Fibroblast of lung (primary cell): ENCODE data around the gene AGTPBP1. TPM values are rescaled to one million over a fixed set of nuclear protein-coding genes. Genes with fewer than 3 reads are reported as not detected.

ENCODE experiments used
- DNase-seq, 2 donors: peaks; one replicate each; pipeline versions ENCODE4 v3.0.0 to v3.0.0-alpha.2; 2010; ENCODE audit warnings: low read depth in 2 of 2
- H2AFZ ChIP-seq: 2 replicates; pipeline ENCODE4 v1.5.1; 2012; ENCODE audit warnings: low read length, control low read depth, inconsistent platforms
- H3K27ac ChIP-seq: 2 replicates; pipeline ENCODE4 v1.5.1; 2011; ENCODE audit warnings: low read length, control low read depth; ENCODE audit not compliant: insufficient read depth
- H3K27me3 ChIP-seq: 2 replicates; pipeline ENCODE4 v1.5.1; 2011; ENCODE audit warnings: mild to moderate bottlenecking, low read length; ENCODE audit not compliant: control insufficient read depth, insufficient read depth
- H3K36me3 ChIP-seq: 2 replicates; pipeline ENCODE4 v1.5.1; 2011; ENCODE audit warnings: low read length; ENCODE audit not compliant: control insufficient read depth, insufficient read depth
- H3K4me1 ChIP-seq: 2 replicates; pipeline ENCODE4 v1.5.1; 2011; ENCODE audit warnings: low read length; ENCODE audit not compliant: control insufficient read depth, insufficient read depth; ENCODE audit errors: extremely low read depth
- H3K4me2 ChIP-seq: 2 replicates; pipeline ENCODE4 v1.5.1; 2011; ENCODE audit warnings: low read length, control low read depth; ENCODE audit not compliant: insufficient read depth; ENCODE audit errors: extremely low read depth
- H3K4me3 ChIP-seq, 4 experiments: fragments of 200-600 bp in 1 of 4; sonication (generic) in 1 of 4; replicated peaks in 1 of 4; 2 replicates each; pipeline ENCODE4 v1.5.1; 2011 to 2016; ENCODE audit warnings: low read length in 4 of 4, low read depth in 3 of 4, mild to moderate bottlenecking in 3 of 4, control low read depth in 2 of 4, inconsistent platforms in 1 of 4, mixed read lengths in 1 of 4; ENCODE audit not compliant: insufficient read depth in 1 of 4; ENCODE audit errors: control extremely low read depth in 1 of 4
- H3K79me2 ChIP-seq: 2 replicates; pipeline ENCODE4 v1.5.1; 2012; ENCODE audit warnings: mild to moderate bottlenecking, low read length, inconsistent platforms; ENCODE audit not compliant: control insufficient read depth, insufficient read depth
- H3K9ac ChIP-seq: 2 replicates; pipeline ENCODE4 v1.5.1; 2011; ENCODE audit warnings: mild to moderate bottlenecking, low read length, control low read depth; ENCODE audit not compliant: insufficient read depth
- H3K9me3 ChIP-seq: 2 replicates; pipeline ENCODE4 v1.5.1; 2012; ENCODE audit warnings: low read depth, low read length; ENCODE audit not compliant: control insufficient read depth, insufficient read depth
- H4K20me1 ChIP-seq: 2 replicates; pipeline ENCODE4 v1.5.1; 2011; ENCODE audit warnings: low read length; ENCODE audit not compliant: control insufficient read depth, insufficient read depth; ENCODE audit errors: extremely low read depth
- CTCF ChIP-seq, 2 donors: IDR thresholded peaks in 1 of 2; conservative IDR thresholded peaks in 1 of 2; 1 replicate in 1 of 2; 2 replicates in 1 of 2; pipeline ENCODE4 v1.5.1; 2011 to 2012; ENCODE audit warnings: low read length in 2 of 2, control low read depth in 1 of 2, inconsistent platforms in 1 of 2, low read depth in 1 of 2, mild to moderate bottlenecking in 1 of 2
- EZH2 ChIP-seq: IDR thresholded peaks from 2 replicates; pipeline ENCODE4 v1.5.1; 2012; ENCODE audit warnings: low read length, control low read depth, mild to moderate bottlenecking; ENCODE audit errors: missing control alignments
- polyA plus RNA-seq, 2 donors: library from polyadenylated mRNA; depleted of rRNA in 1 of 2; stranded (reverse) in 1 of 2; unstranded in 1 of 2; fragments of >200 nt; gene quantifications; 2 replicates each; pipeline ENCODE4 v1.2.1, GENCODE V29; 2011 to 2012; ENCODE audit warnings: missing spikeins in 1 of 2
- total RNA-seq: library from RNA; depleted of rRNA; stranded (reverse); fragments of >200 nt; gene quantifications from 2 replicates; pipeline ENCODE4 v1.2.1, GENCODE V29; 2014

AGTPBP1 gene
- total and polyA plus RNA-seq, 2 donors (not counting 1 experiment from before 2014, with no cell fraction given) = 10.6 to 10.7 TPM

GRCh38 chr9:85534340-85534739 lies 207.4 kb downstream of the AGTPBP1 start:
- Histone ChIP-seq H3K36me3 (no peaks in the 10 kb centered on the region), H3K4me2 (no peak overlapping the region), H2AFZ (no peak overlapping the region), H4K20me1 (no peaks in the 10 kb centered on the region), H3K27ac (no peak overlapping the region), H3K4me1 (no peaks in the 10 kb centered on the region), H3K27me3 (no peaks in the 10 kb centered on the region), H3K79me2 (no peaks in the 10 kb centered on the region), H3K9me3 (no peaks in the 10 kb centered on the region), H3K9ac (no peak overlapping the region), H3K4me3 (no peak overlapping the region)
- no peak for DNase-seq
- TF ChIP-seq EZH2 (no peak), CTCF (conservative IDR thresholded peaks at IDR 0.05 in 1 of 2, IDR thresholded peaks at IDR 0.05 in 1 of 2; ENCODE audit: low read depth in 1 of 2, low read length in 2 of 2) (no peak)

- TF ChIP-seq CTCF (conservative IDR thresholded peaks at IDR 0.05 in 1 of 2, IDR thresholded peaks at IDR 0.05 in 1 of 2; ENCODE audit: low read depth in 1 of 2, low read length in 2 of 2) = no peak
- TF ChIP-seq EZH2 = no peak
- Histone ChIP-seq H3K4me3 (no peak overlapping the region), H3K36me3 (no peaks in the 10 kb centered on the region), H2AFZ (no peak overlapping the region), H3K9me3 (no peaks in the 10 kb centered on the region), H3K4me2 (no peak overlapping the region), H3K27me3 (no peaks in the 10 kb centered on the region), H3K27ac (no peak overlapping the region), H3K4me1 (no peaks in the 10 kb centered on the region), H4K20me1 (no peaks in the 10 kb centered on the region), H3K9ac (no peak overlapping the region), H3K79me2 (no peaks in the 10 kb centered on the region)
- DNase-seq = no peak
Measured at GRCh38 chr9:85533538-85533937, 208.2 kb downstream of the AGTPBP1 start.

- Histone ChIP-seq H3K9me3 (no peaks in the 10 kb centered on the region), H3K4me1 (no peaks in the 10 kb centered on the region), H4K20me1 (no peaks in the 10 kb centered on the region), H3K4me2 (no peak overlapping the region), H3K27ac (no peak overlapping the region), H3K36me3 (no peaks in the 10 kb centered on the region), H3K27me3 (no peaks in the 10 kb centered on the region), H3K9ac (no peak overlapping the region), H3K4me3 (no peak overlapping the region), H2AFZ (no peak overlapping the region), H3K79me2 (no peaks in the 10 kb centered on the region)
- DNase-seq = no peak
- TF ChIP-seq EZH2 (no peak), CTCF (conservative IDR thresholded peaks at IDR 0.05 in 1 of 2, IDR thresholded peaks at IDR 0.05 in 1 of 2; ENCODE audit: low read depth in 1 of 2, low read length in 2 of 2) (no peak)
Measured at GRCh38 chr9:85530721-85531120, 211.0 kb downstream of the AGTPBP1 start.
